AG04449 (cell line): Measurements from ENCODE around the gene C2CD3.
A peak's percentile ranks its signal among the peaks of the same experiment; 100 is the strongest.
"Not testable (repeated sequence)": the region's sequence is repeated elsewhere in the genome, so short reads cannot be mapped to it uniquely, and the experiment has no call there.

Experiments used
- CTCF ChIA-PET: fragments of 350-600 bp; formaldehyde crosslinking; extraction: SDS; loops from one replicate; lab custom pipeline; 2021; ENCODE audit warnings: antibody characterized with exemption; lab: Yijun Ruan, JAX
- POLR2A ChIA-PET: fragments of 400-600, 350-600 bp; formaldehyde crosslinking; extraction: SDS; loops from one replicate; lab custom pipeline; 2020; ENCODE audit warnings: antibody characterized with exemption, inconsistent platforms; lab: Yijun Ruan, JAX
- DNase-seq: peaks from one replicate; pipeline ENCODE4 v3.0.0-alpha.2; 2010; ENCODE audit warnings: low read depth, low spot score
- H3K4me3 ChIP-seq: 2 replicates; pipeline ENCODE4 v1.5.1; 2011; ENCODE audit warnings: low read depth, mild to moderate bottlenecking, control low read depth, low read length
- CTCF ChIP-seq: IDR thresholded peaks from one replicate; pipeline ENCODE4 v1.5.1; 2011; ENCODE audit warnings: mild to moderate bottlenecking, moderate library complexity, low read length, control low read depth, inconsistent platforms; ENCODE audit not compliant: insufficient read depth; ENCODE audit errors: missing control alignments

Gene C2CD3

GRCh38 chr11:74134661-74135060 is 36.1 kb downstream of the C2CD3 start:
- POLR2A ChIA-PET, result interaction anchor here (0.6 kb wide), 1 partner anchor 164 kb away, joined by 3 read pairs; no protein-coding TSS in a partner anchor

GRCh38 chr11:74133436-74133835 is 37.4 kb downstream of the C2CD3 start:
- TF ChIP-seq CTCF, result no peak
- no peak for DNase-seq
- CTCF ChIA-PET, result interaction anchor here (1.0 to 1.2 kb wide), 2 partner anchors 11 to 170 kb away, joined by 3 read pairs; no protein-coding TSS in a partner anchor
- H3K4me3 ChIP-seq, result no peak overlapping the region
- POLR2A ChIA-PET, result interaction anchor here (0.7 to 1.4 kb wide), 2 partner anchors 11 to 12 kb away, joined by 3 to 5 read pairs; no protein-coding TSS in a partner anchor

More at GRCh38 chr11:74134661-74135060, 36.1 kb downstream of the C2CD3 start:
- TF ChIP-seq CTCF, result no peak
- CTCF ChIA-PET, result interaction anchor here (1.2 to 1.7 kb wide), 3 partner anchors 12 to 171 kb away, joined by 3 to 4 read pairs (median 3); no protein-coding TSS in a partner anchor
- DNase-seq, result no peak
- no peak overlapping the region for H3K4me3 ChIP-seq

GRCh38 chr11:74132833-74133232 is 38.0 kb downstream of the C2CD3 start:
- DNase-seq, result no peak
- TF ChIP-seq CTCF, result no peak
- no peak overlapping the region for H3K4me3 ChIP-seq
- ChIA-PET POLR2A (interaction anchor here (1.3 to 1.4 kb wide), 2 partner anchors 9 to 12 kb away, joined by 5 to 7 read pairs; no protein-coding TSS in a partner anchor), CTCF (interaction anchor here (0.8 to 1.2 kb wide), 3 partner anchors 10 to 169 kb away, joined by 3 read pairs; no protein-coding TSS in a partner anchor)

GRCh38 chr11:74129121-74129520 is 41.7 kb downstream of the C2CD3 start:
- H3K4me3 ChIP-seq, CTCF ChIA-PET, DNase-seq, POLR2A ChIA-PET: not testable (repeated sequence)

- POLR2A ChIA-PET, result interaction anchor here (1.0 kb wide), 2 partner anchors 11 to 16 kb away, joined by 3 read pairs; no protein-coding TSS in a partner anchor
- no peak overlapping the region for H3K4me3 ChIP-seq
- CTCF ChIA-PET, result interaction anchor here (0.8 to 1.5 kb wide), 2 partner anchors 10 to 12 kb away, joined by 3 read pairs; no protein-coding TSS in a partner anchor
- no peak for DNase-seq
- peak; percentile 15 for TF ChIP-seq CTCF
These were observed 47.8 kb downstream of the C2CD3 start for GRCh38 chr11:74123008-74123448.

- POLR2A ChIA-PET, result interaction anchor here (1.5 kb wide), 1 partner anchor 11 kb away, joined by 5 read pairs; no protein-coding TSS in a partner anchor
- CTCF ChIA-PET, result interaction anchor here (1.5 kb wide), 1 partner anchor 13 kb away, joined by 3 read pairs; no protein-coding TSS in a partner anchor
- DNase-seq, result no peak
- no peak for TF ChIP-seq CTCF
- no peak overlapping the region for H3K4me3 ChIP-seq
These were observed 49.0 kb downstream of the C2CD3 start for GRCh38 chr11:74121804-74122203.

GRCh38 chr11:74120260-74121035 is 50.4 kb downstream of the C2CD3 start:
- POLR2A ChIA-PET, result interaction anchor here (1.5 kb wide), 1 partner anchor 13 kb away, joined by 5 read pairs; no protein-coding TSS in a partner anchor
- DNase-seq, CTCF ChIA-PET, H3K4me3 ChIP-seq: not testable (repeated sequence)
